HepG2 (cell line): Measurements from ENCODE around the gene TBC1D10B. TPM values are rescaled to one million over a fixed set of nuclear protein-coding genes. Genes with fewer than 3 reads are reported as not detected.
A peak's percentile ranks its signal among the peaks of the same experiment; 100 is the strongest.

Experiments
- MTF1 ChIP-seq: sonication (generic); formaldehyde crosslinking; IDR thresholded peaks from 2 replicates; pipeline ENCODE4 v1.5.0; 2020; ENCODE audit warnings: missing genetic modification reagents
- SCMH1 ChIP-seq: sonication (generic); formaldehyde crosslinking; IDR thresholded peaks from 2 replicates; pipeline ENCODE4 v1.9.0; 2021; ENCODE audit warnings: missing genetic modification reagents, mild to moderate bottlenecking, borderline replicate concordance
- SIX4 ChIP-seq: sonication (generic); formaldehyde crosslinking; IDR thresholded peaks from 2 replicates; pipeline ENCODE4 v1.4.0; 2020; ENCODE audit warnings: missing genetic modification reagents
- TFE3 ChIP-seq: IDR thresholded peaks from 2 replicates; pipeline ENCODE4 v1.6.1; 2016
- THAP7 ChIP-seq: sonication (generic); formaldehyde crosslinking; IDR thresholded peaks from 2 replicates; pipeline ENCODE4 v1.8.1; 2023; ENCODE audit warnings: mild to moderate bottlenecking, missing genetic modification reagents
- ZNF512 ChIP-seq: sonication (generic); formaldehyde crosslinking; IDR thresholded peaks from 2 replicates; pipeline ENCODE4 v1.4.0; 2020; ENCODE audit warnings: mild to moderate bottlenecking, missing genetic modification reagents
- ZNF556 ChIP-seq: sonication (generic); formaldehyde crosslinking; IDR thresholded peaks from 2 replicates; pipeline ENCODE4 v1.4.0; 2020; ENCODE audit warnings: mild to moderate bottlenecking, missing genetic modification reagents, borderline replicate concordance
- polyA plus RNA-seq, 8 experiments: library from polyadenylated mRNA; depleted of rRNA in 3 of 8; stranded (reverse) in 7 of 8; unstranded in 1 of 8; fragments of >200 nt; fragmentation: Illumina TruSeq in 4 of 8; extraction: Trizol in 4 of 8; gene quantifications; 2 replicates each; pipeline versions ENCODE4 v1.2.1 to v1.2.3, GENCODE V29; 2011 to 2016; ENCODE audit warnings: low read depth in 4 of 8, missing spikeins in 1 of 8, mixed read lengths in 1 of 8; ENCODE audit not compliant: insufficient read depth in 1 of 8
- total RNA-seq, 5 experiments: library from RNA; depleted of rRNA; stranded (reverse); fragments of >200 nt; fragmentation: Illumina TruSeq; extraction: Trizol; gene quantifications; 2 replicates each; pipeline ENCODE4 v1.2.3, GENCODE V29; 2016; ENCODE audit warnings: low read depth in 1 of 5
- TF ChIP-seq, protein P1 (sequence below): sonication (generic); formaldehyde crosslinking; IDR thresholded peaks from 2 replicates; pipeline ENCODE4 v1.4.0; 2020; ENCODE audit warnings: missing genetic modification reagents
- TF ChIP-seq, protein P2 (sequence below): sonication (generic); formaldehyde crosslinking; IDR thresholded peaks from 2 replicates; pipeline ENCODE4 v1.5.1; 2020; ENCODE audit warnings: mild to moderate bottlenecking, missing genetic modification reagents, moderate library complexity
- TF ChIP-seq, protein P3 (sequence below): sonication (generic); formaldehyde crosslinking; IDR thresholded peaks from 2 replicates; pipeline ENCODE4 v1.5.0; 2020; ENCODE audit warnings: mild to moderate bottlenecking, missing genetic modification reagents, borderline replicate concordance
- TF ChIP-seq, protein P4 (sequence below): IDR thresholded peaks from 2 replicates; pipeline ENCODE4 v1.6.1; 2012; ENCODE audit warnings: inconsistent platforms

TBC1D10B gene
- total and polyA plus RNA-seq, 2 of the 13 experiments (the other 11 are each of a cell fraction or from before 2014, with no cell fraction given): 15.7 to 24.8 TPM

GRCh38 chr16:30381291-30382041, 11.2 kb upstream of the TBC1D10B start (continued):
- TF ChIP-seq, protein P1, sequence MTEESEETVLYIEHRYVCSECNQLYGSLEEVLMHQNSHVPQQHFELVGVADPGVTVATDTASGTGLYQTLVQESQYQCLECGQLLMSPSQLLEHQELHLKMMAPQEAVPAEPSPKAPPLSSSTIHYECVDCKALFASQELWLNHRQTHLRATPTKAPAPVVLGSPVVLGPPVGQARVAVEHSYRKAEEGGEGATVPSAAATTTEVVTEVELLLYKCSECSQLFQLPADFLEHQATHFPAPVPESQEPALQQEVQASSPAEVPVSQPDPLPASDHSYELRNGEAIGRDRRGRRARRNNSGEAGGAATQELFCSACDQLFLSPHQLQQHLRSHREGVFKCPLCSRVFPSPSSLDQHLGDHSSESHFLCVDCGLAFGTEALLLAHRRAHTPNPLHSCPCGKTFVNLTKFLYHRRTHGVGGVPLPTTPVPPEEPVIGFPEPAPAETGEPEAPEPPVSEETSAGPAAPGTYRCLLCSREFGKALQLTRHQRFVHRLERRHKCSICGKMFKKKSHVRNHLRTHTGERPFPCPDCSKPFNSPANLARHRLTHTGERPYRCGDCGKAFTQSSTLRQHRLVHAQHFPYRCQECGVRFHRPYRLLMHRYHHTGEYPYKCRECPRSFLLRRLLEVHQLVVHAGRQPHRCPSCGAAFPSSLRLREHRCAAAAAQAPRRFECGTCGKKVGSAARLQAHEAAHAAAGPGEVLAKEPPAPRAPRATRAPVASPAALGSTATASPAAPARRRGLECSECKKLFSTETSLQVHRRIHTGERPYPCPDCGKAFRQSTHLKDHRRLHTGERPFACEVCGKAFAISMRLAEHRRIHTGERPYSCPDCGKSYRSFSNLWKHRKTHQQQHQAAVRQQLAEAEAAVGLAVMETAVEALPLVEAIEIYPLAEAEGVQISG (CRISPR knock-in tag): peak; percentile 86; the same call in 1 of the 2 replicates
- TF ChIP-seq MTF1 (CRISPR knock-in tag) (no peak), THAP7 (CRISPR knock-in tag) (no peak), SCMH1 (CRISPR knock-in tag) (no peak), TFE3 (no peak), ZNF512 (CRISPR knock-in tag) (no peak), SIX4 (0 out of 2 replicates have a peak, but pooled peaks have one; percentile 10), ZNF556 (CRISPR knock-in tag) (0 out of 2 replicates have a peak, but pooled peaks have one; percentile 21)
- TF ChIP-seq, protein P2, sequence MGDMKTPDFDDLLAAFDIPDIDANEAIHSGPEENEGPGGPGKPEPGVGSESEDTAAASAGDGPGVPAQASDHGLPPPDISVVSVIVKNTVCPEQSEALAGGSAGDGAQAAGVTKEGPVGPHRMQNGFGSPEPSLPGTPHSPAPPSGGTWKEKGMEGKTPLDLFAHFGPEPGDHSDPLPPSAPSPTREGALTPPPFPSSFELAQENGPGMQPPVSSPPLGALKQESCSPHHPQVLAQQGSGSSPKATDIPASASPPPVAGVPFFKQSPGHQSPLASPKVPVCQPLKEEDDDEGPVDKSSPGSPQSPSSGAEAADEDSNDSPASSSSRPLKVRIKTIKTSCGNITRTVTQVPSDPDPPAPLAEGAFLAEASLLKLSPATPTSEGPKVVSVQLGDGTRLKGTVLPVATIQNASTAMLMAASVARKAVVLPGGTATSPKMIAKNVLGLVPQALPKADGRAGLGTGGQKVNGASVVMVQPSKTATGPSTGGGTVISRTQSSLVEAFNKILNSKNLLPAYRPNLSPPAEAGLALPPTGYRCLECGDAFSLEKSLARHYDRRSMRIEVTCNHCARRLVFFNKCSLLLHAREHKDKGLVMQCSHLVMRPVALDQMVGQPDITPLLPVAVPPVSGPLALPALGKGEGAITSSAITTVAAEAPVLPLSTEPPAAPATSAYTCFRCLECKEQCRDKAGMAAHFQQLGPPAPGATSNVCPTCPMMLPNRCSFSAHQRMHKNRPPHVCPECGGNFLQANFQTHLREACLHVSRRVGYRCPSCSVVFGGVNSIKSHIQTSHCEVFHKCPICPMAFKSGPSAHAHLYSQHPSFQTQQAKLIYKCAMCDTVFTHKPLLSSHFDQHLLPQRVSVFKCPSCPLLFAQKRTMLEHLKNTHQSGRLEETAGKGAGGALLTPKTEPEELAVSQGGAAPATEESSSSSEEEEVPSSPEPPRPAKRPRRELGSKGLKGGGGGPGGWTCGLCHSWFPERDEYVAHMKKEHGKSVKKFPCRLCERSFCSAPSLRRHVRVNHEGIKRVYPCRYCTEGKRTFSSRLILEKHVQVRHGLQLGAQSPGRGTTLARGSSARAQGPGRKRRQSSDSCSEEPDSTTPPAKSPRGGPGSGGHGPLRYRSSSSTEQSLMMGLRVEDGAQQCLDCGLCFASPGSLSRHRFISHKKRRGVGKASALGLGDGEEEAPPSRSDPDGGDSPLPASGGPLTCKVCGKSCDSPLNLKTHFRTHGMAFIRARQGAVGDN (CRISPR knock-in tag): peak; percentile 81
- TF ChIP-seq, protein P3, sequence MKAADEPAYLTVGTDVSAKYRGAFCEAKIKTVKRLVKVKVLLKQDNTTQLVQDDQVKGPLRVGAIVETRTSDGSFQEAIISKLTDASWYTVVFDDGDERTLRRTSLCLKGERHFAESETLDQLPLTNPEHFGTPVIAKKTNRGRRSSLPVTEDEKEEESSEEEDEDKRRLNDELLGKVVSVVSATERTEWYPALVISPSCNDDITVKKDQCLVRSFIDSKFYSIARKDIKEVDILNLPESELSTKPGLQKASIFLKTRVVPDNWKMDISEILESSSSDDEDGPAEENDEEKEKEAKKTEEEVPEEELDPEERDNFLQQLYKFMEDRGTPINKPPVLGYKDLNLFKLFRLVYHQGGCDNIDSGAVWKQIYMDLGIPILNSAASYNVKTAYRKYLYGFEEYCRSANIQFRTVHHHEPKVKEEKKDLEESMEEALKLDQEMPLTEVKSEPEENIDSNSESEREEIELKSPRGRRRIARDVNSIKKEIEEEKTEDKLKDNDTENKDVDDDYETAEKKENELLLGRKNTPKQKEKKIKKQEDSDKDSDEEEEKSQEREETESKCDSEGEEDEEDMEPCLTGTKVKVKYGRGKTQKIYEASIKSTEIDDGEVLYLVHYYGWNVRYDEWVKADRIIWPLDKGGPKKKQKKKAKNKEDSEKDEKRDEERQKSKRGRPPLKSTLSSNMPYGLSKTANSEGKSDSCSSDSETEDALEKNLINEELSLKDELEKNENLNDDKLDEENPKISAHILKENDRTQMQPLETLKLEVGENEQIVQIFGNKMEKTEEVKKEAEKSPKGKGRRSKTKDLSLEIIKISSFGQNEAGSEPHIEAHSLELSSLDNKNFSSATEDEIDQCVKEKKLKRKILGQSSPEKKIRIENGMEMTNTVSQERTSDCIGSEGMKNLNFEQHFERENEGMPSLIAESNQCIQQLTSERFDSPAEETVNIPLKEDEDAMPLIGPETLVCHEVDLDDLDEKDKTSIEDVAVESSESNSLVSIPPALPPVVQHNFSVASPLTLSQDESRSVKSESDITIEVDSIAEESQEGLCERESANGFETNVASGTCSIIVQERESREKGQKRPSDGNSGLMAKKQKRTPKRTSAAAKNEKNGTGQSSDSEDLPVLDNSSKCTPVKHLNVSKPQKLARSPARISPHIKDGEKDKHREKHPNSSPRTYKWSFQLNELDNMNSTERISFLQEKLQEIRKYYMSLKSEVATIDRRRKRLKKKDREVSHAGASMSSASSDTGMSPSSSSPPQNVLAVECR (CRISPR knock-in tag): peak; percentile 29; the same call in 1 of the 2 replicates
- TF ChIP-seq, protein P4, sequence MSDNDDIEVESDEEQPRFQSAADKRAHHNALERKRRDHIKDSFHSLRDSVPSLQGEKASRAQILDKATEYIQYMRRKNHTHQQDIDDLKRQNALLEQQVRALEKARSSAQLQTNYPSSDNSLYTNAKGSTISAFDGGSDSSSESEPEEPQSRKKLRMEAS: peak; percentile 39; the same call in 1 of the 2 replicates
